Measurements from ENCODE around the gene MICALL1.

Gene MICALL1

DNA sequence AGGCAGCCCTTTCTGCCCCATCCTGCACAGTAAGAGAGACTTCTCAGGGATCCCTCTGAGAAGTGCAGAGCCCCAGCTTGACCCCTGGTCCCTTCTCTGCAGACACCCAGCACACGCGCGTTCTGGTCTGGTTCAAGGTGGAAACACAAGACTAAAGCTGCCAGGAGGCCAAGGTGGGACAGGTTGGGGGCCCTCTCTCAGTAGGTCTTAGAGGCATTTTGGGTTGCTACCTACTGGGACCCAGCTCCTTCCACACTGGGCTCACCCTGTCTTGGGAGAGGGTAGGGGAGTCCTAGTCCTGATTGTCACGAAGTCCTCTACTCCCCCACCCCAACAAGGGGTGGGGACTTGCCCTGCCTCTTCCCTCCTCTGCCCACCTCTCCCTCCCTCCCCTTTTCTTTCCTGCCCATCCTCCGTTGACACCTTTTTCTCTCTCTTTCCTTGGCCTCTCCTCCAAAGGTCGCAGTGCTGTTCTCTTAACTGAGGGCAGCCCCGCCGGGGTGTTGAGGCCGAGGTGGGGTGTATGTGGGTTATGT, 79.0 kb downstream of the MICALL1 start:
- DNase-seq: no peak

DNA sequence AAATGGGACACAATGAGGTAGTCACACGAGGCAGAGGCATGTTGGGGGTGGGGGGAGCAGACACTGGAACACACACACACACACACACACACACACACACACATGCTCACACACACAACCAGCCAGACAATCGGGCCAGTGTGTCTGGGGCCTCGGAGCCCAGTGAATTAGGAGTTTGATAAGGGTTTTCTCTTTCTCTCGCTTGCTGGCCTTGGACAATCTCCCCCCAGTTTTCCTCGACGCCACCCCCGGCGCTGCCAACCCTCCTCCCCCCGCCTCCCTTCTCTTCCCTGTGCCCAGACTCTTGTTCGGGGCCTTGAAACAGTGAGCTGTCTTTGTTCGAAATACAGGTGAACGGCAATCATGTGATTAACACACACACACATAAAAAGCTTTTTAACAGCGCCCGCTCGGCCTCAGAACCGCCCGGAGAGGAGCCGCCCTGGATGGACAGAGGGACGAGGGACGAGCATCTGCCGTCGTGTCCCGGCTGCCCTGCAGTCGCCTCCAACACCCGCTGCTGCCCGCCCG, 79.7 kb downstream of the MICALL1 start:
- no peak for DNase-seq

- no peak for DNase-seq
Measured at GRCh38 chr22:37986371-37986770, 80.3 kb downstream of the MICALL1 start.

GRCh38 chr22:37989146-37990045, 83.3 kb downstream of the MICALL1 start:
- DNase-seq: no peak

- DNase-seq: no peak
Measured at GRCh38 chr22:37990301-37990700, 84.2 kb downstream of the MICALL1 start.

- no peak for DNase-seq
Measured at GRCh38 chr22:37990862-37991261, 84.8 kb downstream of the MICALL1 start.

- no peak for DNase-seq
Measured at GRCh38 chr22:37991731-37992442, 85.8 kb downstream of the MICALL1 start.
